Breast epithelium (tissue), 3 donors: ENCODE results near the gene STRIT1.

Experiments
- POLR2A ChIP-seq: fragments of 450-650 bp; IDR thresholded peaks from one replicate; pipeline ENCODE4 v1.6.1; 2016; ENCODE audit warnings: antibody characterized with exemption, mild to moderate bottlenecking, moderate library complexity
- POLR2AphosphoS5 ChIP-seq, 3 donors: sonication (generic); formaldehyde crosslinking; IDR thresholded peaks; one replicate each; pipeline ENCODE4 v1.6.1; 2017; ENCODE audit warnings: antibody characterized with exemption in 3 of 3
- TF ChIP-seq, protein P1 (sequence below), 3 donors: fragments of 450-650 bp; IDR thresholded peaks; one replicate each; pipeline ENCODE4 v1.5.1; 2016 to 2017; ENCODE audit warnings: antibody characterized with exemption in 3 of 3, mild to moderate bottlenecking in 3 of 3, moderate library complexity in 3 of 3

DNA sequence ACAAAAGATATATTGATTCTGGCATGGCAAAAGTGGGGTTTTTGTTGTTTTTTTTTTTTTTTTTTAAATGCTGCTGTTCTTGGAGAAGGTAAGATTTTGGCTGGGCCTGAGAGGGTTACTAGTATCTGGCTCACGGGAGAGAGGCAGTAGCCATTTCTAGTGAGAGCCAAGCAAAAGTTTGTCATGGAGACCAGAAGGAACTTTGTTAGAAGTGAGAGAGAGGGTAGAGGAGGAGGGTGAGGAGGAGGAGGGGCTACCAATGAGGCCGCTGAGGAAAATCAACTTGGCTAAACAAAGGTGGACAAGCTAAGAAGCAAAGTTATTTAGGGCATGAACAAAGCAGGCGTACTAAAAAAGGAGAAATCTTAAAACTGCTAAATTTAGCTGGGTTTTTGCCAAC, 48.9 kb upstream of the STRIT1 start:
- TF ChIP-seq, protein P1, sequence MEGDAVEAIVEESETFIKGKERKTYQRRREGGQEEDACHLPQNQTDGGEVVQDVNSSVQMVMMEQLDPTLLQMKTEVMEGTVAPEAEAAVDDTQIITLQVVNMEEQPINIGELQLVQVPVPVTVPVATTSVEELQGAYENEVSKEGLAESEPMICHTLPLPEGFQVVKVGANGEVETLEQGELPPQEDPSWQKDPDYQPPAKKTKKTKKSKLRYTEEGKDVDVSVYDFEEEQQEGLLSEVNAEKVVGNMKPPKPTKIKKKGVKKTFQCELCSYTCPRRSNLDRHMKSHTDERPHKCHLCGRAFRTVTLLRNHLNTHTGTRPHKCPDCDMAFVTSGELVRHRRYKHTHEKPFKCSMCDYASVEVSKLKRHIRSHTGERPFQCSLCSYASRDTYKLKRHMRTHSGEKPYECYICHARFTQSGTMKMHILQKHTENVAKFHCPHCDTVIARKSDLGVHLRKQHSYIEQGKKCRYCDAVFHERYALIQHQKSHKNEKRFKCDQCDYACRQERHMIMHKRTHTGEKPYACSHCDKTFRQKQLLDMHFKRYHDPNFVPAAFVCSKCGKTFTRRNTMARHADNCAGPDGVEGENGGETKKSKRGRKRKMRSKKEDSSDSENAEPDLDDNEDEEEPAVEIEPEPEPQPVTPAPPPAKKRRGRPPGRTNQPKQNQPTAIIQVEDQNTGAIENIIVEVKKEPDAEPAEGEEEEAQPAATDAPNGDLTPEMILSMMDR (IDR thresholded peaks at IDR 0.05), result no peak
- no peak for TF ChIP-seq POLR2AphosphoS5 (IDR thresholded peaks at IDR 0.05)
- no peak for TF ChIP-seq POLR2A
